GM23248 (cell line): ENCODE results near the gene GOLPH3. TPM values are rescaled to one million over a fixed set of nuclear protein-coding genes. Genes with fewer than 3 reads are reported as not detected.
A peak's percentile ranks its signal among the peaks of the same experiment; 100 is the strongest.
"Not testable (repeated sequence)": the region's sequence is repeated elsewhere in the genome, so short reads cannot be mapped to it uniquely, and the experiment has no call there.

Experiments used
- DNase-seq: peaks from one replicate; pipeline ENCODE4 v3.0.0-alpha.2; 2015
- H2AFZ ChIP-seq: fragments of 200-600 bp; sonication (generic); 2 replicates; pipeline ENCODE4 v1.6.1; 2016; ENCODE audit warnings: antibody characterized with exemption
- H3F3A ChIP-seq: fragments of 200-600 bp; sonication (generic); 2 replicates; pipeline ENCODE4 v1.6.1; 2016; ENCODE audit warnings: mild to moderate bottlenecking, antibody characterized with exemption, mixed run types; ENCODE audit not compliant: insufficient read depth
- H3K27ac ChIP-seq: fragments of 200-600 bp; sonication (generic); 2 replicates; pipeline ENCODE4 v1.5.1; 2016; ENCODE audit warnings: mild to moderate bottlenecking
- H3K27me3 ChIP-seq: fragments of 200-600 bp; sonication (generic); replicated peaks from 2 replicates; pipeline ENCODE4 v1.6.1; 2016; ENCODE audit warnings: mild to moderate bottlenecking; ENCODE audit not compliant: insufficient read depth
- H3K36me3 ChIP-seq: fragments of 200-600 bp; sonication (generic); 2 replicates; pipeline ENCODE4 v1.6.1; 2016; ENCODE audit warnings: low read depth, mild to moderate bottlenecking
- H3K4me1 ChIP-seq: fragments of 200-600 bp; sonication (generic); 2 replicates; pipeline ENCODE4 v1.6.1; 2016; ENCODE audit warnings: mild to moderate bottlenecking; ENCODE audit not compliant: insufficient read depth
- H3K4me2 ChIP-seq: fragments of 200-600 bp; sonication (generic); one replicate; pipeline ENCODE4 v1.6.1; 2016; ENCODE audit warnings: mild to moderate bottlenecking; ENCODE audit not compliant: unreplicated experiment
- H3K4me3 ChIP-seq: fragments of 200-600 bp; sonication (generic); 2 replicates; pipeline ENCODE4 v1.5.1; 2016; ENCODE audit warnings: mild to moderate bottlenecking
- H3K79me2 ChIP-seq: fragments of 200-600 bp; sonication (generic); 2 replicates; pipeline ENCODE4 v1.6.1; 2016; ENCODE audit warnings: mild to moderate bottlenecking; ENCODE audit not compliant: insufficient read depth
- H3K9ac ChIP-seq: fragments of 200-600 bp; sonication (generic); 2 replicates; pipeline ENCODE4 v1.6.1; 2016; ENCODE audit warnings: mild to moderate bottlenecking
- H3K9me2 ChIP-seq: fragments of 200-600 bp; sonication (generic); 2 replicates; pipeline ENCODE4 v1.6.1; 2016; ENCODE audit warnings: mixed run types, mild to moderate bottlenecking, moderate library complexity; ENCODE audit not compliant: insufficient read depth
- H3K9me3 ChIP-seq: fragments of 200-600 bp; sonication (generic); one replicate; pipeline ENCODE4 v1.6.1; 2017; ENCODE audit warnings: low read depth
- H4K20me1 ChIP-seq: fragments of 200-600 bp; sonication (generic); 2 replicates; pipeline ENCODE4 v1.6.0; 2016; ENCODE audit not compliant: insufficient read depth
- EZH2 ChIP-seq: fragments of 200-600 bp; sonication (generic); IDR thresholded peaks from 2 replicates; pipeline ENCODE4 v1.6.1; 2018; ENCODE audit warnings: antibody characterized with exemption, mild to moderate bottlenecking; ENCODE audit not compliant: insufficient read depth, poor library complexity, severe bottlenecking
- EZH2phosphoT487 ChIP-seq: fragments of 200-600 bp; sonication (generic); IDR thresholded peaks from 2 replicates; pipeline ENCODE4 v1.6.1; 2018; ENCODE audit warnings: antibody characterized with exemption, moderate library complexity, mild to moderate bottlenecking, low read depth; ENCODE audit not compliant: insufficient read depth
- WGBS, 2 experiments: methylation state at CpG; one replicate each; pipeline ENCODE4 v1.1.6; 2015 to 2017; ENCODE audit warnings: low lambda C conversion rate in 2 of 2, low coverage in 1 of 2; ENCODE audit errors: missing lambda C conversion rate in 2 of 2; 5-methylcytosine and 5-hydroxymethylcytosine counted together
- in situ Hi-C: fragments of 300-500 bp; cut with MboI; formaldehyde crosslinking; loops from 2 replicates; pipeline ENCODE4 v1.15.0; 2020
- polyA plus RNA-seq: library from polyadenylated mRNA; unstranded; fragments of >200 nt; fragmentation: Nextera tagmentation; extraction: Ambion mirVana; gene quantifications from 2 replicates; pipeline ENCODE4 v1.2.1, GENCODE V29; 2016
- total RNA-seq: library from RNA; depleted of rRNA; stranded (reverse); fragments of >200 nt; shearing (Covaris generic); gene quantifications from 2 replicates; pipeline ENCODE4 v1.2.3, GENCODE V29; 2014

Gene GOLPH3
- total and polyA plus RNA-seq, 2 experiments from 2014 or later: 102 to 120 TPM

DNA sequence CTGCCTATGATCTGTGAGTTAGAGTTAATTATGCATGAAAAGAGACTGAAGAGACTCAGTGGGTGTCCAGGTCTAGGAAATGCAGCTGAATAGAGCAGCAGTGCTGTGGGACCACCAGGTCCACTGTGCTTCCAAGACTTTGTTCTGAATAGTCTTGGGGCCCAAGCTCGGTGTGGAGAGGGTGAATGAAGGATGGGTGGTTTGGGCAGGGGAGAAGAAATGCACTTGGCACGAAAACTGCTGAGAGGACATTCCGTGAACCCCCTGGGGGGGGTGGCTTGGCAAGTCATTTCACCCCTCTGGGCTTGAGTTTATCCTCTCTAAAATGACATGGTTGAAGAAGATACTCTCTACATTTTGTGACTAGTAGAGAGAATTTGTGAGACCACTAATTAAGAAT lies 36.0 kb upstream of the GOLPH3 start:
- in situ Hi-C loops: no loop called here
- 73 to 85% methylated on average over 3 of the region's 3 CpGs for WGBS, 2 experiments
- H3F3A ChIP-seq: no peaks in the 10 kb centered on the region
- H3K27ac ChIP-seq: no peak overlapping the region
- H3K9ac ChIP-seq: no peak overlapping the region
- H2AFZ ChIP-seq: no peak overlapping the region
- no peaks in the 10 kb centered on the region for H3K79me2 ChIP-seq
- no peaks in the 10 kb centered on the region for H3K36me3 ChIP-seq
- TF ChIP-seq EZH2: no peak
- TF ChIP-seq EZH2phosphoT487: no peak
- H3K27me3 ChIP-seq: no peaks in the 10 kb centered on the region
- H3K4me3 ChIP-seq: no peak overlapping the region
- DNase-seq: no peak
- H3K4me2 ChIP-seq: no peak overlapping the region
- H3K9me3 ChIP-seq: no peaks in the 10 kb centered on the region
- no peaks in the 10 kb centered on the region for H4K20me1 ChIP-seq
- H3K4me1 ChIP-seq: no peaks in the 10 kb centered on the region
- H3K9me2 ChIP-seq: no peaks in the 10 kb centered on the region

DNA sequence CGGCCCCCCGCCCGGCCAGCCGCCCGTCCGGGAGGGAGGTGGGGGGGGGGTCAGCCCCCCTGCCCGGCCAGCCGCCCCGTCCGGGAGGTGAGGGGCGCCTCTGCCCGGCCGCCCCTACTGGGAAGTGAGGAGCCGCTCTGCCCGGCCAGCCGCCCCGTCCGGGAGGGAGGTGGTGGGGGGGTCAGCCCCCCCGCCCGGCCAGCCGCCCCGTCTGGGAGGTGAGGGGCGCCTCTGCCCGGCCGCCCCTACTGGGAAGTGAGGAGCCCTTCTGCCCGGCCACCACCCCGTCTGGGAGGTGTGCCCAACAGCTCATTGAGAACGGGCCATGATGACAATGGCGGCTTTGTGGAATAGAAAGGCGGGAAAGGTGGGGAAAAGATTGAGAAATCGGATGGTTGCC lies 34.7 kb upstream of the GOLPH3 start:
- in situ Hi-C loops: not testable (repeated sequence)
- WGBS, 2 experiments: 89% methylated on average over 13 of the region's 31 CpGs; no CpG with 5 or more reads in 1 of the 2 experiments

DNA sequence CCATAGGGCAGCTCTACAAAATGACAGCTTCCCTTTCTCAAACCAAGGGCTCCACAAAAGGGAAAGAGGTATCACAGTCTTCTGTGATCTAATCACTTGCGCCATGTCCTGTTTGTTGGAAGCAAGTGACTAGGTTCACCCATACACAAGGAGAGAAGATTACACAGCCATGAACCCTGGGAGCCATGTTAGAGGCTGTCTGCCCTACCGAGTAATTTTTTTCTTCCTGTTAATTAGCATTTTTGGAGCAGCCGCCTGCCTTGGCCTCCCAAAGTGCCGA lies 33.2 kb upstream of the GOLPH3 start:
- in situ Hi-C loops: no loop called here
- Histone ChIP-seq H3K4me2 (no peak overlapping the region), H2AFZ (0 out of 2 replicates have a peak overlapping the region, but pooled peaks have one; percentile 22), H3K9me2 (no peaks in the 10 kb centered on the region), H3K4me1 (peaks cover 5% of the 10 kb centered on the region; the same call in 1 of the 2 replicates), H3K36me3 (no peaks in the 10 kb centered on the region), H3K9ac (no peak overlapping the region), H3K4me3 (no peak overlapping the region), H3K9me3 (no peaks in the 10 kb centered on the region), H3F3A (no peaks in the 10 kb centered on the region), H3K79me2 (no peaks in the 10 kb centered on the region), H3K27me3 (no peaks in the 10 kb centered on the region), H3K27ac (no peak overlapping the region), H4K20me1 (no peaks in the 10 kb centered on the region)
- WGBS, 2 experiments: 87 to 92% methylated on average over 4 of the region's 4 CpGs
- DNase-seq: no peak
- no peak for TF ChIP-seq EZH2
- no peak for TF ChIP-seq EZH2phosphoT487

More for the DNA sequence above, 34.7 kb upstream of the GOLPH3 start:
- H3F3A ChIP-seq, H2AFZ ChIP-seq, H3K4me2 ChIP-seq, H3K9me2 ChIP-seq, H3K9me3 ChIP-seq, H3K9ac ChIP-seq, H3K36me3 ChIP-seq, DNase-seq, H3K4me1 ChIP-seq, H3K27me3 ChIP-seq, H4K20me1 ChIP-seq, H3K27ac ChIP-seq, H3K4me3 ChIP-seq, H3K79me2 ChIP-seq: not testable (repeated sequence)

DNA sequence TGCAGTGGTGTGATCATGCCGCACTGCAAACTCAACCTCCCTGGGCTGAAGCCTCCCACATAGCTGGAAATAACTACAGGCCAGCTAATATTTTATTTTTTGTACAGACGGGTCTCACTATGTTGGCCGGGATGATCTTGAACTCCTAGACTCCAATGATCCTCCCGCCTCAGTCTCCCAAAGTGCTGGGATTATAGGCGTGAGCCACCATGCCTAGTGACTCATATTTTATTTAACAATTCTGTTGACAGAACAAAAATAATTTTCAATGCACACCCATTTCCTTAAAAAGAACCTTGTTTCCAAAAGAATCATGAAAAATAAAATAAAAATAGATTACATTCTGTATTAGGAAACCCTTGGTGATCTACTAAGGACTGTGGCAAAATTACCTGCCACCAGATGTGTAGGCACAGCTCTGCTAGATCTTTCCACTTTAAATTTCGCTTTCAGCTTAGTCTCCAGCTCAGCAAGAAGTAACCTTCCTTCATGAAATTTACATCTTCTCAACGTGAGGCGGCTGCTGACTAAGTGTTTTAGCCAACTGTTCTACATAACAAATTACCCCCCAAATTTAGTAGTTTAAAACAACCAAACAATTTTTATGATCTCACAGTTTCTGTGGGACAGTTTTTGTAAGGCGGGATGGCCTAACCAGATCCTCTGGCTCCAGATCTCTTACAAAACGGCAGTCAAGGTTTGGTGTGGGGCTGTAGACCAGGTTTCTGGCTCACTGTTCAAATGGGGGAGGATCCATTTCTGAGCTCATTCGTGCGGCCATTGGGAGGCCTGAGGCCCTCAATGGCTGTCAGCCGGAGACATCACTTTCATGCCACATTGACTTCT lies 32.6 kb upstream of the GOLPH3 start:
- Histone ChIP-seq H3K27me3 (no peaks in the 10 kb centered on the region), H3K4me1 (peaks cover 6% of the 10 kb centered on the region; the same call in 1 of the 2 replicates), H3K27ac (no peak overlapping the region), H3K9me2 (no peaks in the 10 kb centered on the region), H3K4me2 (no peak overlapping the region), H3K9me3 (no peaks in the 10 kb centered on the region), H4K20me1 (no peaks in the 10 kb centered on the region), H3K9ac (no peak overlapping the region), H3K4me3 (no peak overlapping the region), H3F3A (no peaks in the 10 kb centered on the region), H3K79me2 (no peaks in the 10 kb centered on the region), H2AFZ (peak overlapping the region; percentile 22; the same call in 1 of the 2 replicates), H3K36me3 (no peaks in the 10 kb centered on the region)
- DNase-seq: no peak
- WGBS, 2 experiments: 49 to 55% methylated on average over 13 of the region's 13 CpGs
- no peak for TF ChIP-seq EZH2phosphoT487
- no peak for TF ChIP-seq EZH2
- in situ Hi-C loops: no loop called here

DNA sequence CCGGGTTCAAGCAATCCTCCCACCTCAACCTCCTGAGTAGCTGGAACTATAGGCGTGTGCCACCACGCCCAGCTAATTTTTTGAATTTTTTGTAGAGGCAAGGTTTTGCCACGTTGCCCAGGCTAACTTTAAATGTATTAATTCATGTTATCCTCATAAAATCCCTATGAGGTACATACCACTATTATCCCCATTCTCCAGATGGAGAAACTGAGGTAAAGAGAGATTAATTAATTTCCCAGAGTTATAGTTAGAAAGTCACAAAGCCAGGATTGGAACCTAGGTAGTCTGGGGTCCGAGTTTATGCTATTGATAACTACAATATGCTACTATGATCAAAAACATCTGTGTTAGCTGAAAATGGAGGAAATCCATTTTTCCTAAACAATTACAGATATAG lies 31.9 kb upstream of the GOLPH3 start:
- Histone ChIP-seq H3K4me1 (peaks cover 13% of the 10 kb centered on the region), H3K36me3 (no peaks in the 10 kb centered on the region), H3F3A (no peaks in the 10 kb centered on the region), H3K4me3 (no peak overlapping the region), H3K9ac (no peak overlapping the region), H4K20me1 (no peaks in the 10 kb centered on the region), H2AFZ (no peak overlapping the region), H3K79me2 (no peaks in the 10 kb centered on the region), H3K27ac (no peak overlapping the region), H3K27me3 (no peaks in the 10 kb centered on the region), H3K9me2 (no peaks in the 10 kb centered on the region), H3K4me2 (no peak overlapping the region), H3K9me3 (no peaks in the 10 kb centered on the region)
- WGBS, 2 experiments: 49 to 53% methylated on average over 5 of the region's 5 CpGs
- TF ChIP-seq EZH2phosphoT487 (no peak), EZH2 (no peak)
- no peak for DNase-seq
- in situ Hi-C loops: no loop called here
